ES-I3 (cell line): ENCODE measurements around the gene NDUFA5.
A peak's percentile ranks its signal among the peaks of the same experiment; 100 is the strongest.
"Not testable (repeated sequence)": the region's sequence is repeated elsewhere in the genome, so short reads cannot be mapped to it uniquely, and the experiment has no call there.

Experiments used
- H3K36me3 ChIP-seq: 2 replicates; pipeline ENCODE4 v1.6.1; 2013; ENCODE audit warnings: mild to moderate bottlenecking, low read length, control low read depth, moderate library complexity; ENCODE audit not compliant: insufficient read depth
- H3K4me1 ChIP-seq: 2 replicates; pipeline ENCODE4 v1.6.1; 2013; ENCODE audit warnings: mild to moderate bottlenecking, control low read depth, low read length; ENCODE audit not compliant: insufficient read depth
- H3K9ac ChIP-seq: 2 replicates; pipeline ENCODE4 v1.6.1; 2013; ENCODE audit warnings: low read depth, mild to moderate bottlenecking, low read length, moderate library complexity
- H3K9me3 ChIP-seq: 2 replicates; pipeline ENCODE4 v1.6.1; 2013; ENCODE audit warnings: mild to moderate bottlenecking, low read length, moderate library complexity; ENCODE audit not compliant: control insufficient read depth, insufficient read depth

NDUFA5 gene

GRCh38 chr7:123538189-123538714, 19.4 kb downstream of the NDUFA5 start:
- no peaks in the 10 kb centered on the region; the same call in 1 of the 2 replicates for H3K9me3 ChIP-seq
- peaks cover 4% of the 10 kb centered on the region; the same call in 1 of the 2 replicates for H3K4me1 ChIP-seq
- no peaks in the 10 kb centered on the region for H3K36me3 ChIP-seq
- no peak overlapping the region for H3K9ac ChIP-seq

GRCh38 chr7:123537026-123537642, 20.5 kb downstream of the NDUFA5 start:
- Histone ChIP-seq H3K4me1 (peaks cover 4% of the 10 kb centered on the region; the same call in 1 of the 2 replicates), H3K9ac (no peak overlapping the region), H3K9me3 (no peaks in the 10 kb centered on the region; the same call in 1 of the 2 replicates), H3K36me3 (no peaks in the 10 kb centered on the region)

GRCh38 chr7:123535517-123535916, 22.1 kb downstream of the NDUFA5 start:
- H3K36me3 ChIP-seq = no peaks in the 10 kb centered on the region
- no peaks in the 10 kb centered on the region; the same call in 1 of the 2 replicates for H3K9me3 ChIP-seq
- H3K4me1 ChIP-seq = peaks cover 4% of the 10 kb centered on the region; the same call in 1 of the 2 replicates
- H3K9ac ChIP-seq = peak overlapping the region; percentile 37

- H3K9me3 ChIP-seq = no peaks in the 10 kb centered on the region; the same call in 1 of the 2 replicates
- peak within 1 kb of the TSS; percentile 98 for H3K9ac ChIP-seq
- H3K4me1 ChIP-seq = peaks cover 4% of the 10 kb centered on the region; the same call in 1 of the 2 replicates
- no peaks in the 10 kb centered on the region for H3K36me3 ChIP-seq
Measured at GRCh38 chr7:123534383-123535260, 23.0 kb downstream of the NDUFA5 start, which contains the start of gene IQUB. TSS of gene IQUB (minus strand) at chr7:123534595. CDS start at chr7:123512340, 22,255 bp downstream.

- Histone ChIP-seq H3K9me3 (no peaks in the 10 kb centered on the region; the same call in 1 of the 2 replicates), H3K4me1 (peaks cover 4% of the 10 kb centered on the region; the same call in 1 of the 2 replicates), H3K36me3 (no peaks in the 10 kb centered on the region), H3K9ac (peak overlapping the region; percentile 66; the same call in 1 of the 2 replicates)
Measured at GRCh38 chr7:123533929-123534382, 23.7 kb downstream of the NDUFA5 start.

- Histone ChIP-seq H3K4me1 (peaks cover 4% of the 10 kb centered on the region; the same call in 1 of the 2 replicates), H3K9me3 (no peaks in the 10 kb centered on the region; the same call in 1 of the 2 replicates), H3K36me3 (no peaks in the 10 kb centered on the region), H3K9ac (no peak overlapping the region)
Measured at GRCh38 chr7:123533553-123533917, 24.1 kb downstream of the NDUFA5 start.

GRCh38 chr7:123532788-123533552, 24.6 kb downstream of the NDUFA5 start:
- H3K9ac ChIP-seq = peak overlapping the region; percentile 39; the same call in 1 of the 2 replicates
- not testable (repeated sequence) for H3K9me3 ChIP-seq, H3K4me1 ChIP-seq, H3K36me3 ChIP-seq

- H3K9me3 ChIP-seq, H3K36me3 ChIP-seq, H3K4me1 ChIP-seq: not testable (repeated sequence)
- peak overlapping the region; percentile 39 for H3K9ac ChIP-seq
Measured at GRCh38 chr7:123532343-123532742, 25.3 kb downstream of the NDUFA5 start.

GRCh38 chr7:123530035-123530591, 27.5 kb downstream of the NDUFA5 start:
- H3K9ac ChIP-seq, H3K4me1 ChIP-seq: not testable (repeated sequence)

GRCh38 chr7:123528265-123528664, 29.4 kb downstream of the NDUFA5 start:
- H3K9me3 ChIP-seq = no peaks in the 10 kb centered on the region
- H3K4me1 ChIP-seq = no peaks in the 10 kb centered on the region
- no peaks in the 10 kb centered on the region for H3K36me3 ChIP-seq
- H3K9ac ChIP-seq = peak overlapping the region; percentile 52

More at GRCh38 chr7:123530035-123530591, 27.5 kb downstream of the NDUFA5 start:
- H3K36me3 ChIP-seq, H3K9me3 ChIP-seq: not testable (repeated sequence)

- peak overlapping the region; percentile 52 for H3K9ac ChIP-seq
- H3K36me3 ChIP-seq, H3K4me1 ChIP-seq, H3K9me3 ChIP-seq: not testable (repeated sequence)
Measured at GRCh38 chr7:123527712-123528225, 29.8 kb downstream of the NDUFA5 start.

- H3K4me1 ChIP-seq, H3K9ac ChIP-seq, H3K36me3 ChIP-seq, H3K9me3 ChIP-seq: not testable (repeated sequence)
Measured at GRCh38 chr7:123526533-123526932, 31.1 kb downstream of the NDUFA5 start.

- H3K9ac ChIP-seq = no peak overlapping the region
- no peaks in the 10 kb centered on the region for H3K36me3 ChIP-seq
- H3K4me1 ChIP-seq = no peaks in the 10 kb centered on the region
- no peaks in the 10 kb centered on the region for H3K9me3 ChIP-seq
Measured at GRCh38 chr7:123522066-123522465, 35.6 kb downstream of the NDUFA5 start.
